LNCAP (cell line): ENCODE measurements around the gene OLFML2A.

ENCODE experiments used
- TF ChIP-seq, protein P1 (sequence below): fragments of 450-650 bp; IDR thresholded peaks from 2 replicates; pipeline ENCODE4 v1.5.1; 2017; ENCODE audit warnings: mild to moderate bottlenecking

The OLFML2A gene

DNA sequence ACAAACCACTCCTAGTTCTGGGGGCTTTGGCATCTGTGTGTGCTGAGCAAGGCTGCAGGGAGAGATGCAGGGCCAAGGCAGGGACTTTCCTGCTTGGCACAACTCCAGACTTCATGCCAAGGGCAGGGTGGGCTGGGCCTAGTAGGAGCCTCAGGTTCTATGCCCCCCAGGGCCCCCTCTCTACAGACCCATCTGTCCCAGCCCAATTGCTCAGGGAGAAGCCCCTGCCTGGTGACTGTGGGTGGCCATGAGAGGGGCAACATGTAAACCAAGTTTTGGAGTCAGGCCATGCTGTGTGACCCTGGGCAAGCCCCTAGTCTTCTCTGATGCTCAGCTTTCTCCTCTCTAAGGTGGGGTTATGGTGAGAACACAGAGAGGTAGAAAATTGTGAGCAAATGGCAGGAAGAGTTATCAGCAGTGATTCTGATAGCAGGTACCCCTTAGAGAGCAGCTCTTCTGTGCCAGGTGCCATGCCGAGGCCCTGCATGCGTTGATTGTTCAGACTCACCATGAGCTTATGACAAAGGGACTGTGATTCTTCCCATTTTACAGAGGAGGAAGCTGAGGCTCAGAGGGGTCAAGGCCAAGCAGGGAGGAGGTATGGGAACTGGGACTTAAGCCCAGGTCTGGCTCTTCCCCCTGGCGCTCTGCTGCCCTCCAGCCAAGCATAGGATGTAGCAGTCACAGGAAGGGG lies 5.2 kb downstream of the OLFML2A start:
- TF ChIP-seq, protein P1, sequence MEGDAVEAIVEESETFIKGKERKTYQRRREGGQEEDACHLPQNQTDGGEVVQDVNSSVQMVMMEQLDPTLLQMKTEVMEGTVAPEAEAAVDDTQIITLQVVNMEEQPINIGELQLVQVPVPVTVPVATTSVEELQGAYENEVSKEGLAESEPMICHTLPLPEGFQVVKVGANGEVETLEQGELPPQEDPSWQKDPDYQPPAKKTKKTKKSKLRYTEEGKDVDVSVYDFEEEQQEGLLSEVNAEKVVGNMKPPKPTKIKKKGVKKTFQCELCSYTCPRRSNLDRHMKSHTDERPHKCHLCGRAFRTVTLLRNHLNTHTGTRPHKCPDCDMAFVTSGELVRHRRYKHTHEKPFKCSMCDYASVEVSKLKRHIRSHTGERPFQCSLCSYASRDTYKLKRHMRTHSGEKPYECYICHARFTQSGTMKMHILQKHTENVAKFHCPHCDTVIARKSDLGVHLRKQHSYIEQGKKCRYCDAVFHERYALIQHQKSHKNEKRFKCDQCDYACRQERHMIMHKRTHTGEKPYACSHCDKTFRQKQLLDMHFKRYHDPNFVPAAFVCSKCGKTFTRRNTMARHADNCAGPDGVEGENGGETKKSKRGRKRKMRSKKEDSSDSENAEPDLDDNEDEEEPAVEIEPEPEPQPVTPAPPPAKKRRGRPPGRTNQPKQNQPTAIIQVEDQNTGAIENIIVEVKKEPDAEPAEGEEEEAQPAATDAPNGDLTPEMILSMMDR, result no peak

DNA sequence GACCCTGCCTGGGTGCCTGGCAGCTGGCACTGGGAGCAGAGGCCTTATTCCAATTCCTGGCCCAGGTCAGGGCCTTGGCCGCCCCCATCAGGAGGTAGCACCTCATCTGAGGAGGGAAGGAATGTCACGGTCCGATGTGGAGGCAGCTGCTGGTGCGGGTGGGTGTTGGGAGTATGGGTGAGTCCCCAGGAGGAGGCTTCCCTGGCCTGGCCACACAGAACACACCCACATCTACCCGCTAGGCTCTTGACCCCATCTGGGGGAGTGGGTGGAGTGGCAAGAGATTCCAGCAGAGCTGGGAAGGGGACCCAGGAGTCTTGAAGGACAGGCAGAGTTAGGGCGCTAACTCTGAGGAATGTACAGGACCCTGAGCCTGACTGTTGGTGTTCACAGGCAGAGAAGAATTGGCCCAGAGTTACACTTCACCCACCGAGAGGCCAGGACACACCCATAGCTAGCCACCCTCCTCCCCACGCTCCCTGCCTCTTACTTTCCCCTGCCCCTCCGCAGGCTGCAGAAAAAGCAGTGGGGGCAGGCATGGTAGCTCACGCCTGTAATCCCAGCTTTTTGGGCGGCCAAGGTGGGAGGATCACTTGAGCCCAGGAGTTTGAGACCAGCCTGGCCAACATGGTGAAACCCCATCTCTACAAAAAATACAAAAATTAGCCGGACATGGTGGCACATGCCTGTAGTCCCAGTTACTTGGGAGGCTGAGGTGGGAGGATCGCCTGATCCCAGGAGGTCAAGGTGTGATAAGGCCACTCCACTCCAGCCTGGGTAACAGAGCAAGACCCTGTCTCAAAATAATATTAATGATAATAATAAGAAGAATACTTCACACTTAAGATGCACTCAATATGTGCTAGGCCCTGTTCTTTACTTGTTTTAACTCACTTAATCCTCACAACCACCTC lies 6.0 kb downstream of the OLFML2A start:
- TF ChIP-seq, protein P1, result no peak

- TF ChIP-seq, protein P1, result no peak
Measured at GRCh38 chr9:124783830-124784229, 6.9 kb downstream of the OLFML2A start.

GRCh38 chr9:124784509-124784908 lies 7.6 kb downstream of the OLFML2A start:
- TF ChIP-seq, protein P1, result no peak

DNA sequence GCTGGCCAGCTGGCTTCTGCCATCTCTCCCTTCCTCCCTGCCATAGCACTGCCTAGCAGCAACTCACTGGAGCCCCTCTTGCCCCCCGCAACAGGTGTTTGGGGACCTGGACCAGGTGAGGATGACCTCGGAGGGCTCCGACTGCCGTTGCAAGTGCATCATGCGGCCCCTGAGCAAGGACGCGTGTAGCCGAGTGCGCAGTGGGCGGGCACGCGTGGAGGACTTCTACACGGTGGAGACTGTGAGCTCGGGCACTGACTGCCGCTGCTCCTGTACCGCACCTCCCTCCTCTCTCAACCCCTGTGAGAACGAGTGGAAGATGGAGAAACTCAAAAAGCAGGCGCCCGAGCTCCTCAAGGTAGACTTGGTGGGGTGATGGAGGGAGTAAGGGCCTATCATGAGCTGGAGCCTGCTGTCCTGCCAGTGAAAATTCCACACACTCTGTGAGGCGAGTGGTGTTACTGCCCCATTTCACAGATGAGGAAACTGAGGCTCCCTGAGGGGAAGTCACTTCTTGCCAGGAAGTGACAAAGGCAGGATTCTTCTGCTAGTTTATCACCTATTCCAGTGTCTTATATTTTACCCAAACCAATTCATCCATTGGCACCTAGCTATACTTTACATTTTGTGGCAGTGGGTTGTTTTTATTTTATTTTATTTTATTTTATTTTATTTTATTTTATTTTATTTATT lies 10.1 kb downstream of the OLFML2A start:
- TF ChIP-seq, protein P1, result no peak

DNA sequence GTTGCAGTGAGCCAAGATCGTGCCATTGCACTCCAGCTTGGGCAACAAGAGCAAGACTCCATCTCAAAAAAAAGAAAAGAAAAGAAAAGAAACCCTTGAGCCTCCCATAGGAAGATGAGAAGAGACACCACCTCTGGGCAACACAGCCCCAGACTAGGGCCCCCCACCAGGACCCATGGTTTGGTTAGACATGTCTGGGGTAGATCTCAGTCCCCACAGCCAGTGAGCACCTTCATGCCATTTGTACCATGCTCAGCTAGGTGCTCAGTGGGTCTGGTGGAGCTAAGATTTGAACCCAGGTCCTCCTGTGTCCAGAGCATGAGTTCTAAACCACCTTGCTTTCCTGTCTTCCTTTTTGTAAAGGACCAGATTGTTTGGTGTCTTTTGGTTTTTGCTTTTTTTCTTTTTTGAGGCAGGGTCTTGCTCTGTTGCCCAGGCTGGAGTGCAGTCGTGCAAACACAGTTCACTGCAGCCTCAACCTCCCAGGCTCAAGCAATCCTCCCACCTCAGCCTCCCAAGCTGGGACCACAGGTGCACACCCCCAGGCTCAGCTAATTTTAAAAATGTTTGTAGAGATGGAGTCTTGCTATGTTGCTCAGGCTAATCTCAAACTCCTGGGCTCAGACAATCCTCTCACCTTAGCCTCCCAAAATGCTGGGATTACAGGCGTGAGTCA lies 11.7 kb downstream of the OLFML2A start:
- TF ChIP-seq, protein P1, result no peak

GRCh38 chr9:124789531-124789930 lies 12.6 kb downstream of the OLFML2A start:
- TF ChIP-seq, protein P1, result no peak
